ENCODE measurements around the gene DUSP8.
"Not testable (repeated sequence)": the region's sequence is repeated elsewhere in the genome, so short reads cannot be mapped to it uniquely, and the experiment has no call there.

The DUSP8 gene

DNA sequence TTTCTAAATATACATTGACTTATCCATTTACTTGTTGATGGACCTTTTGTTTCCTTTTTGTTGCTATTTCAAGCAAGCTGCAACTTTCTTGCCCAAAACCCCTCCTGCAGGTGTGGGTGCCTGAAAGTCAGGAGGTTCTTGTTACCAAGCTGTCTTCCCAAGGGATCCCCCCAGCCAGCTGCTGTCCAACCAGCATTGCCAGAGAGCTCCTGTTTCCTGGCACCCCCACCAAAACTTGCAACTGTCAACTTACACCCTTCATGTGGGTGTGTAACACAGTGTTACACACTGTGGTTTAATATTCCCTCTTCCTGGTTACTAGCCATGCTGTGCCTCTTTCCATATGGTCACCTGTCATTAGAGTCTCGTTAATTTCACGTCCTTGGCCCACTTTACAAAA, 14.6 kb upstream of the DUSP8 start:
- DNase-seq (ENCODE audit: low read depth in 3 of 3): no peak

GRCh38 chr11:1584661-1585370, 12.7 kb upstream of the DUSP8 start, which contains the start of gene KRTAP5-1:
TSS of gene KRTAP5-1 (minus strand) at chr11:1585283. CDS start at chr11:1585249, 34 bp downstream.
- DNase-seq (ENCODE audit: low read depth in 3 of 3): not testable (repeated sequence)

DNA sequence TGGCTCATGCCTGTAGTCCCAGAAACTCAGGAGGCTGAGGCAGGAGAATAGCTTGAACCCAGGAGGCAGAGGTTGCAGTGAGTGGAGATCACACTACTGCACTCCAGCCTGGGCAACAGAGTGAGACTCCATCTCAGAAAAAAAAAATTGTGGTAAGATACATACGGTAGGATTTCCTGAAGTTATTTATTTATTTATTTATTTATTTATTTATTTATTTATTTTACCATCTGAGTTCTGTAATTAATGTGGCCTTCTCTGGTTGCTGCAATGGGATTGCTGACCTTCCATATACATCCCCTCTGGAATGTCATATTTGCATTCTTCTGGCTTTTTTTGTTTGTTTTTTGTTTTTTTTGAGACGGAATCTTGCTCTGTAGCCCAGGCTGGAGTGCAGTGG, 10.8 kb upstream of the DUSP8 start:
- DNase-seq (ENCODE audit: low read depth in 3 of 3): not testable (repeated sequence)

- no peak for DNase-seq (ENCODE audit: low read depth in 3 of 3)
These were observed 9.9 kb upstream of the DUSP8 start for GRCh38 chr11:1581976-1582375.

DNA sequence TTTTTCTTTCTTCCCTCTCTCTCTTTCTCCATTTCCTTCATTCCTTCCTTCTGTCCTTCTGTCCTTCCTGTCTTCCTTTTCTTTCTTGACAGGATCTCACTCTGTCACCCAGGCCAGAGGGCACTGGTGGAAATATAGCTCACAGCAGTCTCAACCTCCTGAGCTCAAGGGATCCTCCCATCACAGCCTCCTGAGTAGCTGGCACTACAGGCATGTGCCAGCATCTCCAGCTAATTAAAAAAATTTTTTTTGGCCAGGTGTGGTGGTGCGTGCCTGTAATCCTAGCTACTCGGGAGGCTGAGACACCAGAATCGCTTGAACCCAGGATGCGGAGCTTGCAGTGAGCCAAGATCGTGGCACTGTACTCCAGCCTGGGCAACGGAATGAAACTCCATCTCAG, 4.8 kb upstream of the DUSP8 start:
- DNase-seq (ENCODE audit: low read depth in 3 of 3): no peak

GRCh38 chr11:1575756-1576155, 3.7 kb upstream of the DUSP8 start:
- DNase-seq (ENCODE audit: low read depth in 3 of 3): not testable (repeated sequence)

- no peak for DNase-seq (ENCODE audit: low read depth in 3 of 3)
These were observed 2.8 kb upstream of the DUSP8 start for GRCh38 chr11:1574933-1575242.

DNA sequence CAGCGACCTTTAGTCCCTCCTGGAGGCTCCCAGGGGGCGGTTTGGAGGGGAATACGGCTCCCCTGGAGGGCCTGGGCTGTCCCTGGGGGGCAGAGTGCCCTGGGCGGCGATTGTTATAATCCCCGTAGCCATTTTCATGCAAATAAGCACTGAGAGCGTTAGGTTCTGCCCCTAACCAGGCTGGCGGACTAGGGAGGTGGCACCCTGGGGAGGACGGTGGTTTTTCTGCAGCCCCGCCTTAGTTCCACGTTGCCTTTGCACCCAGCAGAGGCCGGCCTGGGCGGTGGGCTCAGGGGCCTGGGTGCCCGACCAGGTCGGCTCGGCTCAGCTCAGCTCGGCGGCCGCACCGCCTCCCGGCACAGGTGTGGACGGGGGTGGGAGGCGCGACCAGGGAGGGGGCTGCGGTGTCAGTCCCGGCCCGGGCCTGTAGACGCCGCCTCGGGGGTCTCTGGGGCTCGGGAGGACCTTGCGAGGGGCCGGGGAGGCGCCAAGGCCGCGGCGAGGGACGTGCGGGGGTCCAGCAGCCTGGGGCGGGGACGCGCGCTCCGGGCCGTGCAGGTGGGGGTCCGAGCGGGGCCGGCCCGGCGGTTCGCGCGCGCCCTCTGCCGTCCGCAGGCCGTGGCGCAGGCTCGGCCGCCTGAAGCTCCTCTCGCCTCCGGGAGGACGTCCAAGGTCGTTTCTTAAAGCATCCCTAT, 2.3 kb upstream of the DUSP8 start:
- DNase-seq (ENCODE audit: low read depth in 3 of 3): peak in 1 of 3 donors; percentile 41

DNA sequence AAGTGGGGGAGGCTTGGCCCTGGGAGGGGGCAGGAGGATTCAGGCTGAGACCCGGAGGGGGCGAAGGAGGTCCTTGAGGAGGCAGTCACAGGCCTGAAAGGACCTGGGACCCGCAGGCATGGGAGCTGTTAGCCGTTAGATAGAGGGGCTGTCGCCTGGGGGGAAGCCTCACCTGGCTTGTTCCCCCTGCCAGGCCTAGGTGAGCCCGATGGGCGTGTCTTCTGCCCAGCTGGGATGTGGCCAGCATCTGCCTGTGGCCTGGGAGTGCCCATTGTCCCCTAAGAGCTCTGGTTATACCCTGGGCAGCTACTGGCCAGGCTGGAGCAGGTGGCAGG, 1.8 kb upstream of the DUSP8 start:
- DNase-seq (ENCODE audit: low read depth in 3 of 3): no peak

DNA sequence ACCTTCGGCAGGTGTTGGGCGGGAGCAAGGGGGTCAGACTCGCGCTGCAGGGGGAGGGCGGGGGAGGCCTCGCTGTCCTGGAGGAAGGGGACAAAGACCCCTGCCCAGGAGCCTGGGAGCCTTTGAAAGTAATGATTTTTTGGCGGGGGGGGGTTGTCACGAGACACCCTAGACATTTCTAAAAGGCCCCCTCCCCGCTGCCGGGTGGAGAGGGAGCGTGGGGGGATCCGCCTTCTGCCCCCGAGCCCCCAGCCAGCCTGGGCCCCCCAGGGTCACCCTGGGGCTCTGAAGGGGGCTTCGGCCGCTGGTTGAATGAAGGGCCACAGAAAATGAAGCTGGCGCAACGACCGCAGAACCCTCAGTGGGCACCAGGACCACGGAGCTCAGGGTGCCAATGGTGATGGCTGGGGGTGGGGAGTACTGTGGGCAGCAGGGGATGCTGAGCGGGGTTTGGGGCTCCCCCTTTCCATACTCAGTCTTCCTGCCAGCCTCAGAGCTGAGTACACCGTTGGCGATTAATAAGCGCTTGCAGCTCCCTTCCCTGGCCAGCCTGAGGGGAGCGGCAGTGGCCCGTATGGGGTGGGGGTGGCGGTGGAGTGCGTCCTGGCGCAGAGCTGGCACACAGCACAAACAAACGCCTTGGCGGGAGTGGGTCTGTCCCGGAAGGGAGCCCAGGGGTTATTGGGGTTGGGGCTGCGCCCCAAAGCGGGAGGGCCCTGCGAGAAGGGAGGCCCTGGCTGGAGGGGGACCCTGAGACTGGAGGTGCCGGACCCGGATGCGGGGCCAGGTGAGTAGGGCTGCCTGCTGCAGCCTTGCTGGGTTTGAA, 1.2 kb upstream of the DUSP8 start:
- no peak for DNase-seq (ENCODE audit: low read depth in 3 of 3)

- no peak for DNase-seq (ENCODE audit: low read depth in 3 of 3)
These were observed 293 bp downstream of the DUSP8 start for GRCh38 chr11:1571760-1572196.

DNA sequence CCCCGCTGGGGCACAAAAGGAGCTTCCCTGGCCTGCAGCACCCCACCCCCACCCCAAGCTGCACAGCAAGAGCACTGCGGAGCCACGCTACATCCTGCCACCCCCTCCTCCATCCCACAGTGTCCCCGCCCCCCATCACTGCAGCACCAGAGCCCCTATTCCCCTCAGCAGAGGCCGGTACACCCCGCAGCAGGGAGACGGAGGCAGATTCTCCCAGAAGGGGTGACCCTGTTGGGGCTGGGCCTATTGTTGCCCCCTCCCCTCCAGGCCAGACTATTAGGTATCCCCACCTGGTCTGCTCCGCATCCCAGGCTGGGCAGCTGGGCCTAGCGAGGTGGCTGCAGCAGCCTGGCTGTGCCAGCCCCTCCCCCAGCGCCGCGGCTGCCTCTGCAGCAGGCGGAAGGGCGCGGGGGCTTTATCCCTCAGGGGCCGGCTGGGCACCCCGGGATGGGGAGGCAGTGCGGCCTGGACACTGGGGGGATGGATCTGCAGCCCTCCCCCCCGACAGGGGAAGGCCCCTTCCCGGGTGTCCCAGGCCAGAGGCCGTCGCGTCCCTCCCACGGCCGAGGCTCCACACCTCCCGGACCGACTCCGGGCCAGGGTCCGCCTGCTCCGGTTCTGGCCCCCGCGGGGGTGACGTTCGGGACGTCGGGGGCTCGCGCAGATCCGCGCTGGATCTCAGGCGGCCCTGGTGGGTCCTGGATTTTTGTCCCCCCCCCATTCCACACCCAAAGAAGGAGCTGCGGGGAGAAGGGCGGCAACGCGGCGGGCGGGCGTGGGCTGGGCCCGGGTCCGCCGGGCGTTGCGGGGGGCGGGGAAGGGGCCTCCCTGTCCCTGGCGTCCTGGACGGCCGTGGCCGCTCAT, 943 bp downstream of the DUSP8 start:
- no peak for DNase-seq (ENCODE audit: low read depth in 3 of 3)

DNA sequence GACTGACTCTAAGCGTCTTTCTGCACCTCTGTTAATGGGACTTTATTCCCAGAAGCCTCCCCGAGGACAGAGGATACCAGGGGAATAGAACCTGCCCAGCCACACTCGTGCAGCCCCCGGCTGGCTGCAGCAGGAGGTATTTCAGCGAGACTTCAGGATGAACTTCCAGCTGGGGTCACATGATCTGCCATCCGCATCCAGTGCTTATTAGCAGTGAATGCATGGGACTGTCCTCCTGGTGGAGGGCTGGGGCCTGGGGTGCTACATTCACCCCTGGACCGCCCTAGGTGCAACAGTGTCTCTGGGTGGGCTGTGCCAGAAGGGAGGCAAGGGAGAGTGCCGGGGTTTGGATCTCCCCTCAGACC, 1.6 kb downstream of the DUSP8 start:
- no peak for DNase-seq (ENCODE audit: low read depth in 3 of 3)

DNA sequence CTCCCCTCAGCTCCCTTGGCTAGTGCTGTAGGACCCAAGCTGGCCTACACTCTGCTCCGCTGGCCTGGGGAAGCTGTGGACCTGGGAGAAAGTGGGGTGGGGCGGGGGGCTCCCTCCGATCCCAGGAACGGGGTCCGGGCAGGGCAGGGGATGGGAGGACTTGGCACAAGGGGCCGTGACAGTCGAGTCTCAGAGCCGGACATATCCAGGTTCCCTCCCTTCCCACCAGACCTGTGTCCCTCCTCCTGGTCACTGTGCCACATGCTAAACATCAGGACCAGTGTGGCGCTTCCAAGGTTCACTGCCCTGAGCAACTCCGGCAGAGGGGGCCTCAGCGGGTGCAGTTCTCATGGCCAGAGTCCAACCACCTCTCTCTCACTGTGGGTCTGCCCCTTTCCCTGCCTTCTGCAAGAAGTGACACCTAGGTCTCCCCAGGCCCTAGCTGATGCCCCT, 2.0 kb downstream of the DUSP8 start:
- DNase-seq (ENCODE audit: low read depth in 3 of 3): no peak

DNA sequence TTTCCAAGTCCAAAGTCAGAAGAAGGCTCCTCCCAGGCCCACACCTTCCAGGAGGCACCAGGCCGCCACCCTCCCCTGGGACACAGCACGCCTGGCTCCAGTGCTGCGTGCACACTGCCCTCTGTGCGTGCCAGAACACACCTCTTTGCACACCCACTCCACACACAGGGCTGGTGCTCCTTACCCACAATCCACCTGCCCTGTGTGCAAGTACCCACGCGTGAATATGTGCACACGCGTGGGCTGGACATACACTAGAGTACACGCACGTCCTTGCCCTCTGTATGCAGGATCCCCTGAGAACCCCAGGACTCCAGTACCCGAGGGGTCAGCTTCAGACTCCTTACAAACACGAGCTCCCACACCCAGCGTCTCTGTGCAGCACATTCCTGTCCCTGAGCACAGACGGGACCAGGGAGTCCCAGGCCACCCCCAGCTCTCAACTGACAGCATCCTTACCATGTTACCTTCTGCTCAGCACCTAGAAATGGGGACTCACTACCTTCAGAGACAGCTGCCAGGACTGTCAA, 2.8 kb downstream of the DUSP8 start:
- DNase-seq (ENCODE audit: low read depth in 3 of 3): no peak

GRCh38 chr11:1568441-1568911, 3.6 kb downstream of the DUSP8 start:
- no peak for DNase-seq (ENCODE audit: low read depth in 3 of 3)

DNA sequence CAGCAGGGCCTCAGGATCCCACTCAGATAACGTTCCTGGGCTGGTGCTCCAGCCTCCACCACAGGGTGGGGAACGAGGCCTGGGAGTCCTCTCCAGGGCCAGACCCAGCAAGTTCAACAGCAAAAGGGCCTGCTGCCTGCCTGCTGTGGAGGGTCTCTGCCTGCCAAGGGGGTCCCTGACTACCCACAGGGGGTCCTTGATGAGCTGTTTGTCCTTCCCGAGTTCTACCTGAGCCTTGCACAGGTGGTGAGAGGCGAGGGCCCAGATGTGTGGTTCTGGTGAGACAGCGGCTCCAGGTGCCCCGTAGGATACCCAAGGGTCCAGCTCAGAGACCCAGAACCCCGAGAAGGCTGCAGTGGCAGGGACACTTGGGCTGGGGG, 4.4 kb downstream of the DUSP8 start:
- DNase-seq (ENCODE audit: low read depth in 3 of 3): no peak

DNA sequence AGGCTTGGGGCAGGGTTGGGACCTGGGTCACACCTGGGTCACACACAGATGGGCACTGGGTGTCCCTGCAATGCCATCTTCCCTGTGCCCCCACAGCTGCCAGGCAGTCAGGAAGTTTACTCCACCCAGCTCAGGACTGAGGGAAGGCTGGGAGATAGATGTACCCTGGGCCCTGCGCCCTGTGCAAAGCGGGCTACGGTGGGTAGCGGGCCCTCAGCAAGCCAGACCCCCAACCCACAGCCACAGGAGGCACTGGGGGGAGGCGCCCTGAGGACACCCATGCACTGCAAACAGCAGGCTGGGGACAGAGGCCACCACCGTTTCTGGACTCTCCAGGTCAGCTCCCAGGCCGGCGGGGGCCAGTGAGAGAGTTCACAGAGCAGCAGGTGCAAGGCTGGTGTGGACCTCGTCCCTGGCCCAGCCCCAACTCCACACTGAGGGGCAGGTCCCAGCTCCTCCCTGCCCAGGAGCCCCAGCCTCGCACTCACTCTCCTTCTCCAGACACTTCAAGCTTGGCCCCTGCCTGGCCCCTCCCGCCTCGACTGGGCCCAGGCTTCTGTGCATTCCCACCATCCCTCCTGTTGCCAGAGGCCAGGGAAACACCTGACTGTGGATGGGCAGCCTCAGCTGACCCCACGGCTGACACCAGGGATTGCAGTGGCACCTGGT, 4.9 kb downstream of the DUSP8 start:
- DNase-seq (ENCODE audit: low read depth in 3 of 3): no peak

GRCh38 chr11:1566381-1567051, 5.6 kb downstream of the DUSP8 start:
- DNase-seq (ENCODE audit: low read depth in 3 of 3): no peak

GRCh38 chr11:1565904-1566247, 6.2 kb downstream of the DUSP8 start:
- no peak for DNase-seq (ENCODE audit: low read depth in 3 of 3)
